ENCODE results near the gene NKAIN4. TPM values are rescaled to one million over a fixed set of nuclear protein-coding genes. Genes with fewer than 3 reads are reported as not detected.

NKAIN4 gene
- total RNA-seq, 1 donor from 2014 or later: 10.2 TPM

DNA sequence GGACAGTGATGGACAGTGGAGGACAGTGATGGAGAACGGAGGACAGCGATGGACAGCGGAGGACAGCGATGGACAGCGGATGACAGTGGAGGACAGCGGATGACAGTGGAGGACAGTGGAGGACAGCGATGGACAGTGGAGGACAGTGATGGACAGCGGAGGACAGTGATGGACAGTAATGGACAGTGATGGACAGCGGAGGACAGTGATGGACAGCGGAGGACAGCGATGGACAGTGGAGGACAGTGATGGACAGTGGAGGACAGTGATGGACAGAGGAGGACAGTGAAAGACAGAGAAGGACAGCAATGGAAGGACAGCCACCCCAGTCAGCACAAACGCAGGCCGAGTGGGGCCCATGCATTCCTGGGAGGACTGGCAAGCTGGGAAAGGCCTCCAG is 3.4 kb upstream of the NKAIN4 start:
- Mint-ChIP-seq H3K9me3 (no peaks in the 10 kb centered on the region), H3K36me3 (no peaks in the 10 kb centered on the region), H3K27ac (no peak overlapping the region), H3K4me1 (ENCODE audit: unreplicated experiment) (peaks cover 32% of the 10 kb centered on the region), H3K27me3 (peaks cover 25% of the 10 kb centered on the region), H3K4me3 (no peak overlapping the region)
- no peak for TF ChIP-seq CTCF (conservative IDR thresholded peaks at IDR 0.05)
- no peak for DNase-seq (ENCODE audit: extremely low spot score, unreplicated experiment)

GRCh38 chr20:63256954-63257353 is 2.7 kb upstream of the NKAIN4 start:
- Mint-ChIP-seq H3K27ac (no peak overlapping the region), H3K36me3 (no peaks in the 10 kb centered on the region), H3K4me1 (ENCODE audit: unreplicated experiment) (peaks cover 32% of the 10 kb centered on the region), H3K9me3 (no peaks in the 10 kb centered on the region), H3K27me3 (peaks cover 32% of the 10 kb centered on the region), H3K4me3 (no peak overlapping the region)
- DNase-seq (ENCODE audit: extremely low spot score, unreplicated experiment): no peak
- TF ChIP-seq CTCF (conservative IDR thresholded peaks at IDR 0.05): no peak

- TF ChIP-seq CTCF (conservative IDR thresholded peaks at IDR 0.05): no peak
- H3K4me3 Mint-ChIP-seq: peak overlapping the region; percentile 64
- H3K36me3 Mint-ChIP-seq: no peaks in the 10 kb centered on the region
- H3K27ac Mint-ChIP-seq: peak overlapping the region; percentile 67
- no peaks in the 10 kb centered on the region for H3K9me3 Mint-ChIP-seq
- H3K4me1 Mint-ChIP-seq (ENCODE audit: unreplicated experiment): peaks cover 26% of the 10 kb centered on the region
- no peak for DNase-seq (ENCODE audit: extremely low spot score, unreplicated experiment)
- H3K27me3 Mint-ChIP-seq: peaks cover 35% of the 10 kb centered on the region
Observed at GRCh38 chr20:63255931-63256704, 1.9 kb upstream of the NKAIN4 start.

GRCh38 chr20:63254606-63255384 is 532 bp upstream of the NKAIN4 start:
- peaks cover 26% of the 10 kb centered on the region for H3K4me1 Mint-ChIP-seq (ENCODE audit: unreplicated experiment)
- no peaks in the 10 kb centered on the region for H3K36me3 Mint-ChIP-seq

More at GRCh38 chr20:63254606-63255384, 532 bp upstream of the NKAIN4 start:
- peak overlapping the region; percentile 84 for H3K4me3 Mint-ChIP-seq
- no peak for DNase-seq (ENCODE audit: extremely low spot score, unreplicated experiment)
- no peak overlapping the region for H3K27ac Mint-ChIP-seq
- H3K9me3 Mint-ChIP-seq: no peaks in the 10 kb centered on the region
- peaks cover 39% of the 10 kb centered on the region for H3K27me3 Mint-ChIP-seq
- TF ChIP-seq CTCF (conservative IDR thresholded peaks at IDR 0.05): no peak

All from type B pancreatic cell (in vitro differentiated cells).